Measurements from ENCODE around the gene HMGXB3.
"Not testable (repeated sequence)": the region's sequence is repeated elsewhere in the genome, so short reads cannot be mapped to it uniquely, and the experiment has no call there.

HMGXB3 gene

DNA sequence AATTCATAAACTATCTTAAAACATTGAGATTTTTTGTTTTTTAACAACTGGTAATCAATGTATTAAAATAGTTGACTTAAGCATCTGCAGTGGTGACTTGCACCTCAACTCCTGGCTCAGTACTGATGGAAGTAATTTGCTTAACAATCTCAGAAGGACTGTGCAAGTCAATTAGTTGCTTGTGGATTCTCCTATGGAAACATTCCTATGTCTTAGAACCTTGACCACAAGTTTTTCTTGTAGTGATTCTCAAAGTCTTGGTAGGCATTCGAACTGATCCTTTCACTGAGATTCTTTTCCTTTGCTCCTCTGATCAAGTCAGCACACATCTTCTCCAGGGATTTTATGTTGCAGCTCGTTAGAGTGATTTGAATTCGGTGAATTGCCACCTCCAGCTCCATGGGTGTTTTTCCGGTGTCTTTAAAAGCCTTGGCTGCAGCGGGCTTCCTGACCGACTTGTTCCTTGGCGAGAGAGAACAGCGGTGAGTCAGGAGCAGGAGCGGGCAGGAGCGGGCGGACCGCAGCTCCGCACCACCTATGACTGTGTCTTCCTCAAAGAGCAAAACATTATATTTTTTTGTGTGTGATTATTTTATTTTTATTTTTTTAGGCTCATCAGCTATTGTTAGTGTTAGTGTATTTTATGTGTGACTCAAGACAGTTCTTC is 21.1 kb downstream of the HMGXB3 start:
- ChIA-PET POLR2A (interaction anchor here (0.7 to 1.3 kb wide), 4 partner anchors 12 to 21 kb away, joined by 3 to 5 read pairs (median 4); partner anchors contain the start of genes HMGXB3 and TIGD6), CTCF (interaction anchor here (0.8 to 2.6 kb wide), 5 partner anchors 15 to 403 kb away, joined by 3 to 15 read pairs (median 6); partner anchors contain the start of genes HMGXB3 and TIGD6)
- H3K4me3 ChIP-seq (ENCODE audit: low read depth, low read length) = no peak overlapping the region
- DNase-seq (ENCODE audit: low read depth, low spot score) = no peak
- TF ChIP-seq, protein P1, sequence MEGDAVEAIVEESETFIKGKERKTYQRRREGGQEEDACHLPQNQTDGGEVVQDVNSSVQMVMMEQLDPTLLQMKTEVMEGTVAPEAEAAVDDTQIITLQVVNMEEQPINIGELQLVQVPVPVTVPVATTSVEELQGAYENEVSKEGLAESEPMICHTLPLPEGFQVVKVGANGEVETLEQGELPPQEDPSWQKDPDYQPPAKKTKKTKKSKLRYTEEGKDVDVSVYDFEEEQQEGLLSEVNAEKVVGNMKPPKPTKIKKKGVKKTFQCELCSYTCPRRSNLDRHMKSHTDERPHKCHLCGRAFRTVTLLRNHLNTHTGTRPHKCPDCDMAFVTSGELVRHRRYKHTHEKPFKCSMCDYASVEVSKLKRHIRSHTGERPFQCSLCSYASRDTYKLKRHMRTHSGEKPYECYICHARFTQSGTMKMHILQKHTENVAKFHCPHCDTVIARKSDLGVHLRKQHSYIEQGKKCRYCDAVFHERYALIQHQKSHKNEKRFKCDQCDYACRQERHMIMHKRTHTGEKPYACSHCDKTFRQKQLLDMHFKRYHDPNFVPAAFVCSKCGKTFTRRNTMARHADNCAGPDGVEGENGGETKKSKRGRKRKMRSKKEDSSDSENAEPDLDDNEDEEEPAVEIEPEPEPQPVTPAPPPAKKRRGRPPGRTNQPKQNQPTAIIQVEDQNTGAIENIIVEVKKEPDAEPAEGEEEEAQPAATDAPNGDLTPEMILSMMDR (IDR thresholded peaks at IDR 0.05; ENCODE audit: insufficient read depth, low read length, missing control alignments) = no peak

DNA sequence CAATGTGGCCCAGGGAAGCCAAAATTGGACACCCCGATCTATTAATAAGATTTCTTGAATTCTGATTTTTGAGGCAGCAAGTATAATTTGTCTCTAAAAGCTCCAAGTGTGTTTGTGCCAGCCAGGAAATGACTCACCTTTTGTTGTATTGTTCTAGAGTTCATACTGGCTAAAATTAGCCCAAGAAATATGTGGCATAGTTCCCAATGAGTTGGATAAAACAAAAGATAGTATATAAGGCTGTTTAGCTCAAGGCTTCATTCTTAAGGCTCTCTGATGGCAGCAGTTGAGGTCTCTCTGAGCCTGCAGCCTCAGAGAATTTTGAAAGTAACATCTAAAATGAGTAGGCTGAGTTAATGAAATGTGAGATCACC is 21.6 kb downstream of the HMGXB3 start:
- no peak for DNase-seq (ENCODE audit: low read depth, low spot score)
- TF ChIP-seq, protein P1 (IDR thresholded peaks at IDR 0.05; ENCODE audit: insufficient read depth, low read length, missing control alignments) = no peak
- POLR2A ChIA-PET = interaction anchor here (0.7 to 1.3 kb wide), 3 partner anchors 12 to 22 kb away, joined by 3 to 5 read pairs (median 5); partner anchors contain the start of genes HMGXB3 and TIGD6

DNA sequence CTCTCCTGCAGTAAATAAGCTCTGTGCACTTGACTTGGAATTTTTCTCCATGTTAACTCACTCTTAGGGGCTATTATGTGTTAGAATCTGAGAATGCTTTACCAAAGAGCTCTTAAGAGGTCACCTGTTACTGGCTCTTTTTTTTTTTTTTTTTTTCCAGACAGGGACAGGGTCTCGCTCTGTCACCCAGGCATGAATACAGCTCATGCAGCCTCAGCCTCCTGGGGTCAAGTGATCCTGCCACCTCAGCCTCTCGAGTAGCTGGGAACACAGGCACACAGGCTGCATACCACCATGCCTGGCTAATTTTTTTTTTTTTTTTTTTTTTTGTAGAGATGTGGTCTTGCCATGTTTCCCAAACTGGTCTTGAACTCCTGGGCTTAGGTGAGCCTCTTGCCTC is 22.1 kb downstream of the HMGXB3 start:
- H3K4me3 ChIP-seq (ENCODE audit: low read depth, low read length) = no peak overlapping the region
- CTCF ChIA-PET = interaction anchor here (0.8 to 2.6 kb wide), 4 partner anchors 9 to 30 kb away, joined by 4 to 15 read pairs (median 6); partner anchors contain the start of genes HMGXB3 and TIGD6
- POLR2A ChIA-PET = interaction anchor here (0.8 to 1.3 kb wide), 2 partner anchors 12 to 13 kb away, joined by 3 to 5 read pairs; no protein-coding TSS in a partner anchor
- TF ChIP-seq, protein P1 (IDR thresholded peaks at IDR 0.05; ENCODE audit: insufficient read depth, low read length, missing control alignments) = no peak
- no peak for DNase-seq (ENCODE audit: low read depth, low spot score)

More for the DNA sequence above, 21.6 kb downstream of the HMGXB3 start:
- CTCF ChIA-PET = interaction anchor here (0.8 to 2.6 kb wide), 5 partner anchors 9 to 403 kb away, joined by 3 to 15 read pairs (median 6); partner anchors contain the start of genes HMGXB3 and TIGD6
- no peak overlapping the region for H3K4me3 ChIP-seq (ENCODE audit: low read depth, low read length)

DNA sequence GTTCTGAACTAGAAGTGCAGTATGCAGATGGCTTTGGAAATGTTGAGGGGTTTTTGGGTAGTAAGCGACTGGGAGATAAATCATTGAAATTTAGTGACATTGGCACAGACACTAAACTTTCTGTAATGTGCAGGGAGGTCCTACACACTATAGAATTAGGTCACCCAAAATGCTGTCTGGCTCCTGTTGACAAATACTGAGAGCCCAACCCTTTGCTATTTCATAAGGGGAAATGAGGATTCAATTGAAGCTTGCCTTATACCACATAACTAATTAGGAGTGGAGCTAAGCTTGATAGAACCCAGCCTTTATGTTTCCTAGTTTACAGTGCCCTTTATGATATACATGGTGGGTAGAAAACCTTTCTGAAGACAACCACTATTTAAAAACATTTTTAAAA is 22.6 kb downstream of the HMGXB3 start:
- H3K4me3 ChIP-seq (ENCODE audit: low read depth, low read length) = no peak overlapping the region
- TF ChIP-seq, protein P1 (IDR thresholded peaks at IDR 0.05; ENCODE audit: insufficient read depth, low read length, missing control alignments) = no peak
- ChIA-PET CTCF (interaction anchor here (0.7 to 1.5 kb wide), 5 partner anchors 8 to 192 kb away, joined by 3 to 6 read pairs (median 4); no protein-coding TSS in a partner anchor), POLR2A (no interaction called here)
- DNase-seq (ENCODE audit: low read depth, low spot score) = no peak

DNA sequence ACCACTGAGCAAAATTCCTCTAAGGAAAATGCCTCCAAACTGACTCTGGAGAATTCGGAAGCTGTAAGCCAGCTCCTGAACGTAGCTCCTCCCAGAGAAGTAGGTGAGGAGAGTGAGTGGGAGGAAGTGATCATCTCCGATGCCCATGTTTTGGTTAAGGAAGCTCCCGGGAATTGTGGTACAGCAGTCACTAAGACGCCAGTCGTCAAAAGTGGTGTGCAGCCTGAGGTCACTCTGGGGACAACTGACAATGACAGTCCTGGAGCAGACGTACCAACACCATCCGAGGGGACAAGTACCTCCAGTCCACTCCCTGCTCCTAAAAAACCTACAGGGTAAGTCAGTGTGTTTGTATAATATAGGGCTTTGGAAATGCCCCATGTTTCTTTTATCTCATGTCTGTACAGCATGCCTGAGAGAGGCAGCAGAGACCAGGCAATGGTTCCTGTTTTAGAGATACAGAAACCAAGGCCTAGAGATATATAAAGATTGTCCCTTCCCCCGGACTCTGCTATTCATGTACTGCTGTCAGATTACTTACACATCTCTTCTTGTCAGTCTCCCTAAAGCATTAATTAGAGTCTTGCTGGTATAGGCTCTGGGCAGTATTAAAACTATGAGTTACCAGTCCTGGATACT is 23.9 kb downstream of the HMGXB3 start:
- no peak for DNase-seq (ENCODE audit: low read depth, low spot score)
- TF ChIP-seq, protein P1 (IDR thresholded peaks at IDR 0.05; ENCODE audit: insufficient read depth, low read length, missing control alignments) = no peak
- ChIA-PET CTCF (interaction anchor here (0.9 to 1.5 kb wide), 4 partner anchors 12 to 412 kb away, joined by 3 to 6 read pairs (median 4); no protein-coding TSS in a partner anchor), POLR2A (no interaction called here)
- no peak overlapping the region for H3K4me3 ChIP-seq (ENCODE audit: low read depth, low read length)

DNA sequence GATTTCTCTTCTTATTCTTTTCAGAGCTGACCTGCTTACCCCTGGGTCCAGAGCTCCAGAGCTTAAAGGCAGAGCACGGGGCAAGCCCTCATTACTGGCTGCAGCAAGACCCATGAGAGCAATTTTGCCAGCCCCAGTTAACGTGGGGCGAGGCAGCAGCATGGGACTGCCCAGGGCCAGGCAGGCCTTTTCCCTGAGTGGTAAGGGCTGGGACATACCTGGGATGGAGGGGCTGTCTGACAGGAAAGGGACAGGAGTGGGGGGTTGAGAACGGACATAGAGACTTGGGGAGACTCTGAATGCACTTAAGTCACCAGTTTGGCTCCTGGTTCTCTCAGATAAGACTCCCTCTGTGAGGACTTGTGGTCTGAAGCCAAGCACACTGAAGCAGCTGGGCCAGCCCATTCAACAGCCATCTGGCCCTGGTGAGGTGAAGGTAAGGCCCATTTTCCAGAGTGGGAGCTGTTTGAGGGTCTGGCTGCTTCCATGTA is 26.2 kb downstream of the HMGXB3 start:
- POLR2A ChIA-PET = no interaction called here
- CTCF ChIA-PET = interaction anchor here (1.0 to 1.7 kb wide), 5 partner anchors 9 to 174 kb away, joined by 3 to 4 read pairs (median 4); no protein-coding TSS in a partner anchor
- no peak overlapping the region for H3K4me3 ChIP-seq (ENCODE audit: low read depth, low read length)
- DNase-seq (ENCODE audit: low read depth, low spot score) = no peak
- TF ChIP-seq, protein P1 (IDR thresholded peaks at IDR 0.05; ENCODE audit: insufficient read depth, low read length, missing control alignments) = no peak

DNA sequence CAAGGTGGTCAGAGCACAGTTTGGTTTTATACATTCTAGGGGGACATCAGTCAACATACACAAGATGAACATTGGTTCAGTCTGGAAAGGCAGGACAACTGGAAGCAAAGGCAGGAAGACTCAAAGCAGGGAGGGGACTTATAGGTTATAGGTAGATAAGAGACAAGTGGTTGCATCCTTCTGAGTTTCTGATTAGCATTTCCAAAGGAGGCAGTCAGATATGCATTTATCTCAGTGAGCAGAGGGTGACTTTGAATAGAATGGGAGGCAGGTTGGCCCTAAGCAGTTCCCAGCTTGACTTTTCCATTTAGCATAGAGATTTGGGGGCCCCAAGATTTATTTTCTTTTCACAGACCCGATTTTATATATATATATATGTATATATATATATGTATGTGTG is 27.5 kb downstream of the HMGXB3 start:
- H3K4me3 ChIP-seq (ENCODE audit: low read depth, low read length); POLR2A ChIA-PET; DNase-seq (ENCODE audit: low read depth, low spot score): not testable (repeated sequence)
- CTCF ChIA-PET = interaction anchor here (0.6 to 0.9 kb wide), 3 partner anchors 18 to 118 kb away, joined by 3 read pairs; no protein-coding TSS in a partner anchor
